Karpas-422 (cell line): ENCODE results near the gene MASP2. TPM values are rescaled to one million over a fixed set of nuclear protein-coding genes. Genes with fewer than 3 reads are reported as not detected.

ENCODE experiments used
- DNase-seq: peaks from one replicate; pipeline ENCODE4 v3.0.0-alpha.2; 2015
- H2AFZ ChIP-seq: fragments of 200-600 bp; sonication (generic); 2 replicates; pipeline ENCODE4 v1.6.1; 2014; ENCODE audit warnings: antibody characterized with exemption, low read length, mixed read lengths
- H3K27ac ChIP-seq: fragments of 200-600 bp; sonication (generic); 2 replicates; pipeline ENCODE4 v1.5.1; 2014; ENCODE audit warnings: mild to moderate bottlenecking, low read length, moderate library complexity
- H3K27me3 ChIP-seq: fragments of 200-600 bp; sonication (generic); 2 replicates; pipeline ENCODE4 v1.6.1; 2014; ENCODE audit warnings: low read length, mixed read lengths
- H3K36me3 ChIP-seq: fragments of 200-600 bp; sonication (generic); 2 replicates; pipeline ENCODE4 v1.6.1; 2014; ENCODE audit warnings: low read length, mixed read lengths; ENCODE audit not compliant: insufficient read depth
- H3K4me1 ChIP-seq: fragments of 200-600 bp; sonication (generic); 2 replicates; pipeline ENCODE4 v1.6.1; 2014; ENCODE audit warnings: mild to moderate bottlenecking, low read length, mixed read lengths
- H3K4me2 ChIP-seq: fragments of 200-600 bp; sonication (generic); 2 replicates; pipeline ENCODE4 v1.6.1; 2014; ENCODE audit warnings: low read length, low read depth, mild to moderate bottlenecking; ENCODE audit not compliant: poor library complexity, severe bottlenecking
- H3K4me3 ChIP-seq: fragments of 200-600 bp; sonication (generic); 2 replicates; pipeline ENCODE4 v1.5.1; 2014; ENCODE audit warnings: mild to moderate bottlenecking, antibody characterized with exemption, low read length, mixed read lengths
- H3K79me2 ChIP-seq: fragments of 200-600 bp; sonication (generic); 2 replicates; pipeline ENCODE4 v1.6.1; 2014; ENCODE audit warnings: mild to moderate bottlenecking, low read length, mixed read lengths
- H3K9ac ChIP-seq: fragments of 200-600 bp; sonication (generic); 2 replicates; pipeline ENCODE4 v1.6.0; 2014; ENCODE audit warnings: low read length
- H3K9me2 ChIP-seq: fragments of 200-600 bp; sonication (generic), shearing (Covaris generic); replicated peaks from 2 replicates; pipeline ENCODE4 v1.6.0; 2014; ENCODE audit warnings: mild to moderate bottlenecking, low read length, moderate library complexity; ENCODE audit not compliant: insufficient read depth
- H3K9me3 ChIP-seq: fragments of 300-700, 200-600 bp; sonication (generic); 2 replicates; pipeline ENCODE4 v1.6.1; 2014; ENCODE audit warnings: low read length, mixed read lengths
- H4K20me1 ChIP-seq: fragments of 200-600 bp; sonication (generic); 2 replicates; pipeline ENCODE4 v1.6.1; 2014; ENCODE audit warnings: mild to moderate bottlenecking, antibody characterized with exemption, low read length, low read depth; ENCODE audit not compliant: insufficient read depth
- total RNA-seq: library from RNA; depleted of rRNA; stranded (reverse); fragments of >200 nt; shearing (Covaris generic); gene quantifications from 2 replicates; pipeline ENCODE4 v1.2.3, GENCODE V29; 2014; ENCODE audit warnings: low replicate concordance

The MASP2 gene
- total RNA-seq, 1 experiment from 2014 or later, result not detected

GRCh38 chr1:11059968-11060830 lies 13.2 kb upstream of the MASP2 start, which contains the start of gene SRM:
Gene SRM, minus strand, starts transcription at chr1:11060018. Its CDS starts 75 bp downstream, at chr1:11059943.
- peak within 1 kb of the TSS; percentile 97 for H3K4me2 ChIP-seq
- no peaks in the 10 kb centered on the region for H3K9me2 ChIP-seq
- H3K36me3 ChIP-seq, result peaks cover 27% of the 10 kb centered on the region; the same call in 1 of the 2 replicates
- H3K79me2 ChIP-seq, result peaks cover 31% of the 10 kb centered on the region
- H2AFZ ChIP-seq, result peak within 1 kb of the TSS; percentile 59; the same call in 1 of the 2 replicates
- peak; percentile 96 for DNase-seq
- H3K27ac ChIP-seq, result peak within 1 kb of the TSS; percentile 73
- H3K9me3 ChIP-seq, result no peaks in the 10 kb centered on the region
- H3K4me1 ChIP-seq, result peaks cover 30% of the 10 kb centered on the region
- peak within 1 kb of the TSS; percentile 94 for H3K9ac ChIP-seq
- peak within 1 kb of the TSS; percentile 97 for H3K4me3 ChIP-seq
- H4K20me1 ChIP-seq, result peaks cover 15% of the 10 kb centered on the region; the same call in 1 of the 2 replicates
- no peaks in the 10 kb centered on the region for H3K27me3 ChIP-seq

- Histone ChIP-seq H3K4me2 (peak overlapping the region; percentile 97), H3K27ac (peak overlapping the region; percentile 46; the same call in 1 of the 2 replicates)
- DNase-seq, result peak; percentile 56
Observed at GRCh38 chr1:11059155-11059967, 12.3 kb upstream of the MASP2 start.

GRCh38 chr1:11058595-11059154 lies 11.6 kb upstream of the MASP2 start:
- H2AFZ ChIP-seq, result no peak overlapping the region
- H3K36me3 ChIP-seq, result peaks cover 22% of the 10 kb centered on the region; the same call in 1 of the 2 replicates
- DNase-seq, result no peak
- H3K27me3 ChIP-seq, result no peaks in the 10 kb centered on the region
- peaks cover 31% of the 10 kb centered on the region for H3K79me2 ChIP-seq
- H3K9me3 ChIP-seq, result no peaks in the 10 kb centered on the region
- H3K9ac ChIP-seq, result peak overlapping the region; percentile 94
- H3K9me2 ChIP-seq, result no peaks in the 10 kb centered on the region
- peaks cover 37% of the 10 kb centered on the region for H3K4me1 ChIP-seq
- peak overlapping the region; percentile 97 for H3K4me2 ChIP-seq
- H4K20me1 ChIP-seq, result peaks cover 23% of the 10 kb centered on the region; the same call in 1 of the 2 replicates
- peak overlapping the region; percentile 97 for H3K4me3 ChIP-seq
- H3K27ac ChIP-seq, result peak overlapping the region; percentile 46; the same call in 1 of the 2 replicates

More at GRCh38 chr1:11059155-11059967, 12.3 kb upstream of the MASP2 start:
- peaks cover 31% of the 10 kb centered on the region for H3K4me1 ChIP-seq
- H3K79me2 ChIP-seq, result peaks cover 31% of the 10 kb centered on the region
- peak overlapping the region; percentile 97 for H3K4me3 ChIP-seq
- peaks cover 18% of the 10 kb centered on the region; the same call in 1 of the 2 replicates for H4K20me1 ChIP-seq
- H3K9me3 ChIP-seq, result no peaks in the 10 kb centered on the region
- peak overlapping the region; percentile 94 for H3K9ac ChIP-seq
- H2AFZ ChIP-seq, result no peak overlapping the region
- H3K36me3 ChIP-seq, result peaks cover 22% of the 10 kb centered on the region; the same call in 1 of the 2 replicates
- no peaks in the 10 kb centered on the region for H3K9me2 ChIP-seq
- H3K27me3 ChIP-seq, result no peaks in the 10 kb centered on the region

- Histone ChIP-seq H3K4me2 (peak overlapping the region; percentile 23), H3K9me3 (no peaks in the 10 kb centered on the region), H3K4me1 (peaks cover 43% of the 10 kb centered on the region), H3K27ac (no peak overlapping the region), H3K36me3 (peaks cover 22% of the 10 kb centered on the region; the same call in 1 of the 2 replicates), H3K79me2 (peaks cover 31% of the 10 kb centered on the region), H4K20me1 (peaks cover 23% of the 10 kb centered on the region; the same call in 1 of the 2 replicates), H3K27me3 (no peaks in the 10 kb centered on the region), H3K9ac (no peak overlapping the region), H3K9me2 (no peaks in the 10 kb centered on the region), H3K4me3 (peak overlapping the region; percentile 97; the same call in 1 of the 2 replicates), H2AFZ (no peak overlapping the region)
- no peak for DNase-seq
Observed at GRCh38 chr1:11058026-11058425, 11.0 kb upstream of the MASP2 start.

DNA sequence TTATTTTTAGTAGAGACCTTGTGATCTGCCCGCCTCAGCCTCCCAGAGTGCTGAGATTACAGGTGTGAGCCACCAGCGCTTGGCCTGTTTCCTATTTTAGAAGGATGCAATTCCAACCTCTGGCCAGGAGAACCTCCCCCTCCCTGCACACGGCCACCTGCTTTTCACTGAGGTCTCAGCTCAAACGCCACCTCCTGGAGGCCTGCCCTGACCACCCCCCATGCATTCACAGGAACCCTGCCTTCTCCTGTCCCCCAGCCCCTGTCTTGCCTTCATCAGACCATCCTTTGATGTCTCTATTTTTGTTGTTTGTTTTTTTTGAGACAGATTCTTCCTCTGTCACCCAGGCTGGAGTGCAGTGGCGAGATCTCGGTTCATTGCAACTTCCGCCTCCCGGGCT lies 10.4 kb upstream of the MASP2 start:
- H3K9me2 ChIP-seq, result no peaks in the 10 kb centered on the region
- peaks cover 47% of the 10 kb centered on the region for H3K4me1 ChIP-seq
- no peaks in the 10 kb centered on the region for H3K9me3 ChIP-seq
- H3K36me3 ChIP-seq, result peaks cover 22% of the 10 kb centered on the region; the same call in 1 of the 2 replicates
- no peak overlapping the region for H3K4me3 ChIP-seq
- H3K9ac ChIP-seq, result no peak overlapping the region
- peaks cover 31% of the 10 kb centered on the region for H3K79me2 ChIP-seq
- no peaks in the 10 kb centered on the region for H3K27me3 ChIP-seq
- no peak for DNase-seq
- H4K20me1 ChIP-seq, result peaks cover 23% of the 10 kb centered on the region; the same call in 1 of the 2 replicates
- no peak overlapping the region for H2AFZ ChIP-seq
- H3K4me2 ChIP-seq, result peak overlapping the region; percentile 23
- no peak overlapping the region for H3K27ac ChIP-seq

DNA sequence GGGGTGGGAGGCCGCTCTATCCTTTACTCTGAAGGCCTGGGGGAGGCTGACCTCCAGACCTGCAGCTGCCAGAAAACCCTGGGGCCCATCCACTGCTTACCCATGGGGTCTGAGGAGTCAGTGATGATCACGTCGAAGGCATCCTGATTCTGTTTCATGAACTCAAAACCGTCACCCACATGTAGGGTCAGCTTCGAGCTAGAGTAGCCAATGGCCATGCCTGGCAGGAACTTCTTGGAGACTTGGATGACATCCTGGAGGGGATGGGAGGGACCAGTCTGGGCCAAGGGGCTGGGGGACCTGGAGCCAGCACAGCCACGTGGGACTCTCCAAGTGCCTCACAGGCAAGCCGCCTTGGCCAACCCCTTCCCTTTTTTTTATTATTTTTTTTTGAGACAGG lies 9.5 kb upstream of the MASP2 start:
- no peaks in the 10 kb centered on the region for H3K9me3 ChIP-seq
- peaks cover 45% of the 10 kb centered on the region for H3K4me1 ChIP-seq
- H2AFZ ChIP-seq, result no peak overlapping the region
- peaks cover 22% of the 10 kb centered on the region; the same call in 1 of the 2 replicates for H3K36me3 ChIP-seq
- H3K27ac ChIP-seq, result no peak overlapping the region
- peaks cover 23% of the 10 kb centered on the region; the same call in 1 of the 2 replicates for H4K20me1 ChIP-seq
- no peaks in the 10 kb centered on the region for H3K27me3 ChIP-seq
- no peak for DNase-seq
- no peak overlapping the region for H3K4me2 ChIP-seq
- no peak overlapping the region for H3K4me3 ChIP-seq
- H3K9ac ChIP-seq, result no peak overlapping the region
- H3K9me2 ChIP-seq, result no peaks in the 10 kb centered on the region
- peaks cover 31% of the 10 kb centered on the region for H3K79me2 ChIP-seq

GRCh38 chr1:11055676-11056075 lies 8.6 kb upstream of the MASP2 start:
- H3K79me2 ChIP-seq, result peaks cover 26% of the 10 kb centered on the region
- no peak overlapping the region for H3K9ac ChIP-seq
- no peaks in the 10 kb centered on the region for H3K9me2 ChIP-seq
- no peak overlapping the region for H3K4me2 ChIP-seq
- no peak overlapping the region for H3K4me3 ChIP-seq
- H3K27me3 ChIP-seq, result no peaks in the 10 kb centered on the region
- H3K9me3 ChIP-seq, result no peaks in the 10 kb centered on the region
- H4K20me1 ChIP-seq, result peaks cover 23% of the 10 kb centered on the region; the same call in 1 of the 2 replicates
- DNase-seq, result no peak
- H3K36me3 ChIP-seq, result peaks cover 22% of the 10 kb centered on the region; the same call in 1 of the 2 replicates
- no peak overlapping the region for H2AFZ ChIP-seq
- no peak overlapping the region for H3K27ac ChIP-seq
- peaks cover 36% of the 10 kb centered on the region for H3K4me1 ChIP-seq
